Fibroblast of peridontal ligament (primary cell): Measurements from ENCODE around the gene BTRC.
"Not testable (repeated sequence)": the region's sequence is repeated elsewhere in the genome, so short reads cannot be mapped to it uniquely, and the experiment has no call there.

ENCODE experiments used
- DNase-seq: peaks from one replicate; pipeline ENCODE4 v3.0.0-alpha.2; 2010; ENCODE audit errors: extremely low read depth

Gene BTRC

DNA sequence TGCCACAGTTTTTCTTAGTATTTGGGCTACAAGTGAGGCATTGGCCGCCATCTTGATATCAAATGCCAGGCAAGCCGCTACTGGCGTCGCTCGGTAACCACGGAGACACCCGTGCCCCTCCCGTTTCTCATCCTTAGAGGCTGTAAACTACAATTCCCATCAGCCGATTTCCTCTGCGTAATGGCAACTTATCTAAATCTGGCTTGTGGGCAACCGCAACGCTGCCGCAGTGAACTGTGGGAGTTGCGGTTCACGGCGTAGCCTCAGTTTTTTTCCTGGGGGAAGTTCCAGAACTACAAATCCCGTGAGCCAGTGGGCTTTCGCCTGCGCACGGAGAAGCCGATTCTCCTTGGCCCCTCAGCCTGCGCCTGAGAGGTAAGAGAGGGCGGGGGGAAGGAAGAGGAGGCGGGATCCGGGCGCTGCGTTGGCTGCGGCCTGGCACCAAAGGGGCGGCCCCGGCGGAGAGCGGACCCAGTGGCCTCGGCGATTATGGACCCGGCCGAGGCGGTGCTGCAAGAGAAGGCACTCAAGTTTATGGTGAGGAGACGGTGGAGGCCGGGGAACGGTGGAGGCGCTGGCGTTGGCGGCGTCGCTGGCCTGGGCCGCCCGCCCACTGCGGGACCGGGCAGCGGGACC, at the start of gene BTRC:
BTRC (plus strand) TSS at position 474 of the 636 bp plus-strand sequence; CDS start at position 490, 16 bp downstream.
- DNase-seq: peak; percentile 100

DNA sequence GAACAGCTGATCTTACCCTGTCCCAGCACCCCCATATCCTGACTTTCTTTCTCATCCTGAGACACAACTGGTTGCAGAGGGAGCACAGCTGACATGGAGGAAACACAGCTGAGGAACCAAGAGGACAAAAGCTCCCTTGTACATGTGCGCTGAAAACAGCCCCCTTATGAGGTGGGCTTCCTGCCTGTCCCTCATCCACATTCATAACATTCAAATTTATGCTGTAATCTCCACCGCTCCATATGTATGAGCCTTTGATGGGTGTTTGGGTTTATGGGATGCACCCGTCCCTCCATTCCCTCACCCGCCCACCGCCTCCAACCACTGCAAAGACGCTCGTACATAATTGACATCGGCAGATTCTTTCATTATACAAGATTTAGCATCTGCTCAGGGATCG, 49.6 kb upstream of the BTRC start:
- no peak for DNase-seq

DNA sequence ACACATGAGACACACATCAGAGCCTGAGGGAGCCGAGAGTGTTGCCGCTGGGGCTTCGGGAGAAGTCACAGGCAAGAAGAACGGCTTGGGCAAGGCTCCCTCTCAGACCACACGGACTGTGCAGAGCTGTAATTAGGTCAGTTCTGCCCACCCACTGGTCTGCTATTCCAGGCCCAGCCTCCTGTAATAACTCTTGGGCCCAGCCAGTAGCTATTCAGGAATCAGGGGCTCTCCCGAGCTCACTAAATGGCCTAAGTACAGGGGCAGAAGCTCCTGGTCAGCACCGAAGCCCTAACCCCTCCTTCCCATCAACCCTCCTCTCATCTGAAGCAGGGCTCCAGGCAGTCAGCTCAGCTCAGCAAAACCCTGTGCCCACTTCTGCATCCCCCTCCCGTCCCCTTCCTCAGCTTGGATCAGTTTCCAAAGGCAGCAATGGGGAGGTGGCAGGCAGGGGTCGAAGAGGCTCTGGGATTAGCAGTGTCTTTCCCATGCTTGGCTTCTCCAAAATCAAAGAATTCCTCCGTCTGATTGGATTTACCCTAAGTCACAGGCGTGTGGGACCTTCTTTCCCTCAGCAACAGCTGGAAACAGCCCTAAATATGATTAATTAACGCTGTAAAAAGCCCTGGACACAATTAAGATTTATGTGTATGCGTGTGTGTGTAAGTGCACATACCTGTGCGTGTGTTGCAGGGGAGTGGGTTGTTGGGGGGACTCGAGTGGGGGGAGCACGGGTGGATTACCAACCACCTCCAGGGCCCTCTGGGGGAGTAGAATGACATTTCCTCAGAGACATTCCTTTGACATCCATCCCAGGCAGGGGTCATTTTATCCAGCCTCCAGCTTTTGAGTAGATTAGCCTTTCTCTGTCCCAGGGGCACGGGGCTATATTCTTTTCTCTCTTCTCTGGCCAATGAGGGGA, 48.4 kb upstream of the BTRC start:
- no peak for DNase-seq

DNA sequence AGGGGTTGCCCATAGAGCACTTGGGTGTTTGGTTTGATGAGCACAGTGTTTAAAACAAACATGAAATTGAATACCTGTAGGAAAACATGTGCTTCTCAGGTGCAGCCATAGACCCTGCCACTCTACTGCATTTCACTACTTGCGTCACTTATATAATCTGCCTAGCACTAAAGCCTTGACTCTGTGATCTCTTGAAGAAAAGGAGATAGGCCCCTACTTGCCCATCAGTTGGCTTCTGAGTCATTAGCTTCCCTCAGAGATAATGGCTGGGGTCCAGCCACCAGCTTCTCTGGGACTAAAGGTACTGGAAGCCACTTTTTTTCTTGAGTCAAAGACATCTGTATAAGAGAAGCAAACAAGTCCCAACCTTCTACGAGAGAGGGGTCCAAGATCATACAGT, 45.9 kb upstream of the BTRC start:
- no peak for DNase-seq

DNA sequence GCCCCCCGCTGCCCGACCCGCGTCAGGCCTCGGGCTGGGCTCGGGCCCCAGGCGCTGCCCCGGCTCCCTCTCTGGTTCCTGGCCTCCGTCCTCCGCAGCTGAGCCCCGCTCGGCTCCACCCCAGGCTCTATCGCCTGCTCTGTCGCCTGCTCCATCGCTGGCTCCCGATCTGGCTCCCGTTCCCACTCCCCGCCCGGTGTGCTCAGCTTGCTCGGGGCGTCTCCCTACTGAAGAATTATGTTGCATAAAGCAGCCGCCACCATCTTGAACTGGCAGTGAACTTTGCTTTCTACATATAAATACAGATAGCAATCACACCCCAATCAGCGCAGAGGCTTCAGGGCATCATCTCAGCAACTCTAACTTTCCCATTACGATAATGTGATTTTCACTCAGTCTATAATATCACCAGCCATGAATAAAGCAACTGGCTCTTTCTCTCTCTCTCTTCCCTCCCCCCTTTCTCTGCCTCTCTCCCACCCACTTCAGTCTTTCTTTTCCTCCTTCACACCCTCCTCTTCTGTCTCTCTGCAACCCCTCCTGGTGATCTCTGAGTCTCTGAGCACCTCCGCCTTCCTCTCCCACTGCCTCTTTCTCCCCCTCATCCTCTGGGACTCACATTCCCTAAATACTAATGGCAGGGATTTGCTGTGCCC, 43.3 kb upstream of the BTRC start:
- DNase-seq: no peak

DNA sequence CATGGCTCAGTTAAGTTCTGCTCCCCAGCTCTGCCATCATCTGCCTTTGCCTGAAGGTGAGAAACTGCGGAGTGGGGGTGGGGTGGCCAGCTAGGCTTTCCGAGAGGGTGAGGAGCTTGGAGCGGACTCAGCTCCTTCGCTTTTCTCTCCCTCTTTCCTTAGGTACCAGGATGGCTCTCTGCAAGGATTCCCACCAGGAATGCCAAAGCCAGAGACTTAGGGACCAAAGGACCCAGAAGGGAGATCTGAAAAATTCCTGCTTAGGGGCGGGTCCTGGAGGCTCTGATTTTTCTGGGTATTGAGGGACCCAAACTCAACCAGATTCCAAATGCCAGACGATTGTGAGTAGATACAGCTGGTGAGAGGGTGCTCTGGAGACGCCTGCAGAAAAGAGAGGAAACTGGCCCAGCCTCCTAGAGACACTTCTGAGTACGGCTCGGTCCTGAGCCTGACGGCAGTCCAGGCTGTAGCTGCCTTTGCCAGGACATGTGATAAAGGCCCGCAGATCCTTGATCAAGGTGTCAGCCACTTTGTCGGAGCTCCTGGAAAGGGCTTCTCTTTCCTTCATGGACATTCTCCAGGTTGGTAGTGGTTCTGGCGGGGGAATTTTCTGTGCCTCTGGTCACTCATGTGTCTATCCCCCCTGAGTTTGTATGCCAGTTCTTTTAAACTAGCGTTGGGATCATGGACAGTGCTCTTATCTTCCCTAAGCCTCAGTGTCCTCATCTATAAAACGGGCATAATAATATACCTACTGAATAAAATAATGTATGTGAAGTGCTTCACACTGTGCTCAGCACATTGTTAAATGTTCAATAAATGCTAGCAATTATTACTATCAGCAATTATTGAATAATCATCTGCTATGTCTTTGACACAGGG, 42.5 kb upstream of the BTRC start:
- DNase-seq: no peak

DNA sequence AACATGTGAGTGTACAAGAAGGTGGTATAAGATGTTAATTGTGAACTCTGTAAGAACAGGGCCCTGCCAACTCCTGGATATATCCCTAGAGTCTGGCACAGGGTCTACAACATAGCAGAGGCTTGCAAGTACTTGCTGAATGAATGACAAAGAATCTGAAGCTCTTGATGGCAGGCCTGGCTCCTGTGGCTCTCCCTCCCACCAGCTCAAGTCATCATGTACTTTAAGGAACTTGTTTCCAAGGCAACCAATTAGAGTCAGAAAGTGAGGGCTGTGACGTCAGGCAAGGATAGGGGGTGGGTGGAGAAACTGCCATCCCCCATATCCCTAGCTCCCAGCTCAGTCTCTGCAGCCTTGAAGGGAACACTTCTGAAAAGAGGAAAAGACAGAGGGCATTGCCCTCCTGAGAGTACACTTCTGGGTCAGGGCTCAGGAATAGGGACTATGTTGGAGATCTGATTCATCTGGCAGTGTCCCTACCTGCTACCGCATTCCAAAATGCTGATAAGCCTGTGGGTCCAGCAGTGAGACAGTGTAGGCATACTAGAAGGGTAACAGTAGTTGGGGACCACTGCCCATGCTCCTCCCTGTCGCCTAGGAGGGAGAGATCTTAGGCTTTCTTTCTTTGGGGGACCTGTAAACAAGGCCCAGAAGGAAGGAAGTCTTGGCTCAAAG, 34.6 kb upstream of the BTRC start:
- no peak for DNase-seq

DNA sequence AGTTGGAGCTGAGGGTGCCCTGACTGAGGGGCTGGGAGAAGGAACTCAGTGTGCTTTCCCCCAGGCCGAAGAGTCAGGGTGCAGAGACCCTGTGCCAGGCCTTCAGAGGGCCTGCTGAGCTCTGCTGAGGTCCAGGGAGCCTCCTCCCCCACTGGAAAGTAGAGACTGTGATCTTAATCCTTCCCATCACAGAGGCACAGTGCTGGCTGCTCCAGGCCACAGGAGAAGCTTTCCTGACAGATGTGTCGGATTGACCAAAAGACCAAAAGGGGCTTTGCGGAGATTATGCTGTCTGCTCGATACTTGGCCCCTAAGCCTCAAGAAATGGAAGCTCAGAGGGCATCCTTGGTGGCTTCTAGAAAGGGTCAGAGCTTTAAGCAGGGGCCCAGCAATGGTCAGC, 32.9 kb upstream of the BTRC start:
- DNase-seq: no peak

DNA sequence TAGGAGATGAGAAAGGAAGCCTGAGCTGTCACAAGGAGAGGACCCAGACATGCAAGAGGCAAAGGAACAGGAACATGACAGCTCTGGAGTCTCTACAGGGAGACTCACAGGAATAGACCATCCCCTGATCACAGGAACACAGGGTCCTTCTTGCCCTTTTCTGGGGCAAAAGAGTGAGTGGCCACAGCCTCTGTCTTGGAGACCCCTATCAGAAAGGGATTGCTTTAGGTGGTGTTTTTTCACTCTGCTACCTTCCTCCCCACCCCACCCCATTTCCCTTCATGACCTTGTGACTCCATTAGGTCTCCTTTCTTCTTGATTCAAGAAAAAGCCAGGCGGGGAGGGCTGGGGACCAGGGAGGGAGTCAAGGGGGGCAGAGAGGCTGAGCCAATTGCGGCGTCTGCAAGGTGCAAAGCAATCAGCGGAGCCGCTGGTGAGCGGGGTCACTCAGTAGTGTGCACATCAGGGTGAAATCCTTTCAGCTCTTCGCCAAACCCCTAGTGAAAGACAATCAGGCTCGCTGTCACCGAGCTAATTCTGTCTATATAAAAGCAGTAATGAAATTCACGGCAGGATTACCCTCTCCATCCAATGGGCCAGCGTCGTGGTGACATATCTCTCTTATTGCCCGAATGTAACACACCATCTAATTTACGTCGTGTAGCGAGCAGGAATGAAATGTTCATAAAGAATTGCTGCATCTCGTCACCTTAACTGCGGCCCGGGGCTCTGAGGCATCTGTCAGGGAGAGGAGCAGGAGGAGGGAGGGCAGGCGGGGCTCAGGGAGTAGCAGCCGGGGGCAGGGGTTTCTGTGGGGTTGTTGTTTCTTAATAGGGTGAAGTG, 31.5 kb upstream of the BTRC start:
- no peak for DNase-seq

DNA sequence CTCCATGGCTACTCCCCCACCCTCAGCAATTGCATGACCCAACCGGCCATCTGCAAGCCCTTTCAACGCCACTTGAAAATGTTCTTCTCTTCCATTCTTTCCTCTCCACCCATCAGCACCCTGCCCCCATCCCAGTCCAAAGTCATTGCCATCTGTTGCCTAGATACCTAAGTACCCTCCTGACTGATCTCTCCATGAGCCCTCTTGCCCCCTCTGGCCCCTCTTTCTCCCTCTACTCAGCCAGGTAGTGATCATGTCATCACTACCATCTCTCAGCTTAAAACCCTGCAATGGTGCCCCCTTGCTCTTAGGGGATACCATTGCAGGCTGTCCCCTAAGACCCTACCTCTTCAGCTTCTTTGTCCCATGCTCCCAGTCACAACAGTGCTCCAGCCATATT, 30.5 kb upstream of the BTRC start:
- no peak for DNase-seq

DNA sequence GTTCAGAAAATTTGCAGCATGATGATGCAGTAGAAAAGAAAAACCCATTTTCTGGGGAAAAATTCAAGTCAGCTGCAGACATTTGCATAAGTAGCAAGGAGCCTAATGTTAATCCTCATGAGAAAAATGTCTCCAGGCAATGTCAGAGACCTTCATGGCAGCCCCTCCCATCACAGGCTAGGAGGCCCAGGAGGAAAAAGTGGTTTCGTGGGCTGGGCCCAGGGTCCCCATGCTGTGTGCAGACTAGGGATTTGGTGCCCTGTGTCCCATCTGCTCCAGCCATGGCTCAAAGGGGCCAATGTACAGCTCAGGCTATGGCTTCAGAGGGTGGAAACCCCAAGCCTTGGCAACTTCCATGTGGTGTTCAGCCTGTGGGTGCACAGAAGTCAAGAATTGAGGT, 26.5 kb upstream of the BTRC start:
- not testable (repeated sequence) for DNase-seq

DNA sequence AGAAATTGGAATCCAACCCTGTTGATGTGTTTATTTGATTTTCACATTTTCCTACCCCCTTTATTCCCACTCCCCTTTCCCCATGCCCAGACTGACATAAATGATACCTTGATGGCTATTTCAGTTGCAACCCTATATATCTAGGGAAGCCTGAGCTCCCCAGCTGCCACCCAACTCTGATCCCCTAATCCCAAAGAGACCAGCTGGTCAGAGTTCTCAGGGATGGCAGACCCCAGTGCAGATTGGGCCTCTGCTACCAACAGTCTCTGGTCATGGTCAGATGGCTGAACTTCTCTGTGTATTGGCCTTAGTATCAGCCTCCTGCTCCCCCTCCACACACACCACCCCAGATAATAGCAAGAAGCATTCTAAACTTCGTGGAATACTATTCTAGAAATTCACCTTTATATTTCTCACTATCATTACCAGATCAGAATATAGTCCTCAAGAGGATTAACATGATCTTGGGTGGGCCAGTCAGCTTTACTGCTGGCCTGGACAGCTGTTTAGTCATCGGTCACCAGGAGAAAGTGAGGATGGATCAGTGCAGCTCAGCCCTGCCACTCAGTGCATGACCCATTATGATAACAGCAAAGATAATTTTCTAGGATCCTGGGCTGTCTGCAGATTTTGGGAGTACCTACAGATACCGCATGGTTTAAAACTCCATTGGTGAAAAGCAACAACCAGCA, 24.5 kb upstream of the BTRC start:
- no peak for DNase-seq

DNA sequence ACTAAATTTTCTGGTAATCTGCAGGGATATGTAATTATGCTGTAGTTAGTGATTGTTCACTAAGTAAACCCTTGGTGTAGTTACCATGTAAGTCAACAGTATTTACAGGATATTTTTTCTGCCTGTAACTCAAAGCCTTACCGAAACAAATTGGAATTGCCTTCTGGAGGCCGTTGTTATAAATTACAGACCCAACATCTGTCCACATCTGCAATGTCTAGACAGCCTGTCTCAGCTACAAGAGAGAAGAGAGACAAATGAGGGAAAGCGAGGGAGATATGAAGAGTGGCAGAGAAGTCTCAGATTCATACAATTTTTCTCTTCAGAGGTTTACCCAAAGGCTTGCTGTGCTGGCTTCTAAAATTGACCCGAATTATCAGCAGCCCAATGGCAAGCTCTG, 23.7 kb upstream of the BTRC start:
- DNase-seq: no peak

DNA sequence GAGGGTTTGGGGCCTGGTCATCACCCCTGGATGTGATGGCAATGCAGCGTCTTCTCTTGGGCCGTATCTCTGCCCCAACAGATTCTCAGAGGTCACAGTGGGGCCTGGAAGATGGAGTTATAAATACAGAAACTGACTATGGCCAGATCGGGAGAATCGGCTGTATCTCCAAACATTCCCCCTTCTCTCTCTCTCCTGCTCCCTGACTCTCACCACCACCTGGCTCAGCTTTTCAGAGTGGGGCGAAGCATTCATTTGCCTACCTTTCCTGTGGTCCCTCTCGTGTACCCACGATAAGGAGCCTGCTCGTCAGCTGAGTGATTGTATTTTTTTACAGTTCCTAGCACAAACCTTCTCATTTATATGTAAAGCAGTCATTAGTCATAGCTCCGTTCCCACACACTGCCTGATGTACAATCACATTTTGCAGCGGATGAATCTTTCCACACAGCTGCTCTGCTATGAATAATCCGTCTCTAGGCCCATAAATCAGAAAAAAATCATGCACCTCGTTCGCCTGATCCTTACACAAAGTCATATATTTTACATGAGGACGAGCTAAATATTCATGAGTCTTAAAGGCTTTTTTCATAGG, 23.2 kb upstream of the BTRC start:
- peak; percentile 25 for DNase-seq

DNA sequence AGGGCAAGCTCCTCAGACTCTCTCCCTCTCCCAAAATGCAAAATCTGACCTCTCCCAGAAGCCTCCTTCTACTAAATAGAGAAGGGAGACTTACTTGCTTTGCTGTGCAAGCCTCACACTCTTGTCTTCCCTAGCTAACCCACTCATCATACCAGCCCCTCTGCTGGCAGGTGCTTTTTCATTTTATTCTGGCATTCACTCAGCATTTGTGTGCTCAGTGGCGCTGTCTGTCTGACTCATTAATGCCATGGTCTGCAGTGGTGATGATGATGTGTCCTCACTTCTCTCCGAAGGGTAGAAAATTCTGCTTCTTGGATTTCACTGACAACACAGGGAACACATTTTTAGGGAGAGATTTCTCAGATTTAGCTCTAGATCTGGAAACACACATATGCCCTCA, 22.0 kb upstream of the BTRC start:
- no peak for DNase-seq

DNA sequence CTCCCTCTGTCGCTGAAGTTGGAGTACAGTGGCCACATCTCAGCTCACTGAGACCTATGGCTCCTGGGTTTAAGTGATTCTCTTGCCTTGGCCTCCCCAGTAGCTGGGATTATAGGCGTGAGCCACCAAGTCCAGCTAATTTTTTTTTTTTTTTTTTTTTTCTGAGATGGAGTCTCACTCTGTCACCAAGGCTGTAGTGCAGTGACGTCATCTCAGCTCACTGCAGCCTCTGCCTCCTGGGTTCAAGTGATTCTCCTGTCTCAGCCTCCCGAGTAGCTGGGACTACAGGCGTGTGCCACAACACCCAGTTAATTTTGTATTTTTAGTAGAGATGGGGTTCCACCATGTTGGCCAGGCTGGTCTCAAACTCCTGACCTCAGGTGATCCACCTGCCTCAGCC, 19.7 kb upstream of the BTRC start:
- not testable (repeated sequence) for DNase-seq

DNA sequence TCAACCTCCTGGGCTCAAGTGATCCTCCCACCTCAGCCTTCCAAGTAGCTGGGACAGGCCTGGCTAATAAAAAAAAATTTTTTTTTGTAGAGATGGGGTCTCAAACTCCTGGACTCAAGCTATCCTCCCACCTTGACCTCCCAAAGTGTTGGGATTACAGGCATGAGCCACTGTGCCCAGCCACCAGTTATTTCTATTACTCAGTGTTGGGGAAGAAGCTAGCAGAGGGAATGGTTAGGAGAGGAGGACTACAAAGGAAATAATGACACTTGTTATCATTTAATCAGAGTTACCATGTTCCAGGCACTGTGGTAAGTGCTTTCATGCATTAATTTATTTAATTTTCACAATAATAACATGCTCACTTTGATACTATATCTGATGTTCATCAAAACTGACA, 17.6 kb upstream of the BTRC start:
- no peak for DNase-seq

DNA sequence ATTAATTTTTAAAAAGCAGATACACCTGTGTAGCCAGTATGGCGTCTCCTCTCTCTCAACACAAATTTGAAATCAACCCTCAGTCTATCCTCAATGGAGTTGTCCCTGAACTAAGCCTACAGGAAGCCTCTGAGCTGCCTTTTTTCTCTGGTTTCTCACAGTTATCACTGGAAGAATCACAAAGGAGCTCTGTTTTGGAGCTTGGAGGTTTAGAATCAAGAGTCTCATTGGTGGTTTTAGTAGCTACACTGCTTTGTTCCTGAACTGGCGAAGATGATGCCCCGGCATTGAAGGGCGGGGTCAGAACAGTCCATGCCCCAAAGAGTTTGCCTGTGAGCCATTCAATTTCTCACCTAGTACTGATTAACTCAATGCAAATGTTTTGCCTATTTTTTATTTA, 16.1 kb upstream of the BTRC start:
- DNase-seq: no peak

DNA sequence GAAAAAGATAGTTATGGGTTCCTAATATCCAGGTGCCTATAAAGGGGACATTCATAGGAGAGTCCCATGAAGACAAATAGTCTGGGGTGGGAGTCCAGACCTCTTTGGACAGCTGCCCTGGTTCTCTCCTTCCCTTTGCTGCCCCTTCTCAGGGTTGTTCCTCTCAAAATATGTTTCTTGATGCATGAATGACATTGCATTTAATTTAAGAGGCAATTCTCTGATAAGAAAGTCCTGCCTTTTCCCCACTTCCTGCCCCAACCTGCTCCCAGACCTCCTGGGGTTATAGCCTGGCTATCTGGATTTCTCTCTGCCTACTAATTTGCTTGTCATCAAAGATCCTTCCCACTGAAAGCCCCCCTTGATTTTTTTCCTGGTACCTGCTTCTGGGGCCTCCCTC, 12.5 kb upstream of the BTRC start:
- DNase-seq: no peak
